GM20000 (cell line): ENCODE data around the gene COL5A1.

ENCODE experiments used
- DNase-seq: peaks from one replicate; pipeline ENCODE4 v3.0.0; 2012; ENCODE audit warnings: low spot score
- TF ChIP-seq, protein P1 (sequence below): IDR thresholded peaks from 2 replicates; pipeline ENCODE4 v1.5.1; 2012; ENCODE audit warnings: mild to moderate bottlenecking, control low read depth; ENCODE audit errors: extremely low read depth, missing control alignments

Gene COL5A1

DNA sequence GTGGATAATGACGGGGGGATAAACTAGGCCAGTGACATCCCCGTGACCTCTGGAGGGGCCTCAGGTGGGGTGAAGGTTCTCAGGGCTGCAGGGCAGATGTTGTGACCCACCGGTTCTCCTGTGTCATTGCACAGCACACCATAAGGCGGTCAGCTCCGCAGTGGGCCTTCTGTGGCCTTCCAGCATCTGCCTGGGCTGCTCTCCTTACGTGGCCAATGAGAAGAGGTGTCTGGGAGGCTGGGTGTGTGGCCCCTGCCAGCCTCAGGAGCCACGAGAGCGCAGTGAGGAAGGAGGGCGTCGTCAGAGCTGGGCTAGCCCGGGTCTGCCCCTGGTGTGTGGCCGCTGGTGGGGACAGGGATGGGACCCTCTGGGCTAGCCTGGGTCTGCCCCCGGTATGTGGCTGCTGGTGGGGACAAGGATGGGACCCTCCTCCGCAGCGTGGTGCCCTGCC is 48.7 kb downstream of the COL5A1 start:
- TF ChIP-seq, protein P1, sequence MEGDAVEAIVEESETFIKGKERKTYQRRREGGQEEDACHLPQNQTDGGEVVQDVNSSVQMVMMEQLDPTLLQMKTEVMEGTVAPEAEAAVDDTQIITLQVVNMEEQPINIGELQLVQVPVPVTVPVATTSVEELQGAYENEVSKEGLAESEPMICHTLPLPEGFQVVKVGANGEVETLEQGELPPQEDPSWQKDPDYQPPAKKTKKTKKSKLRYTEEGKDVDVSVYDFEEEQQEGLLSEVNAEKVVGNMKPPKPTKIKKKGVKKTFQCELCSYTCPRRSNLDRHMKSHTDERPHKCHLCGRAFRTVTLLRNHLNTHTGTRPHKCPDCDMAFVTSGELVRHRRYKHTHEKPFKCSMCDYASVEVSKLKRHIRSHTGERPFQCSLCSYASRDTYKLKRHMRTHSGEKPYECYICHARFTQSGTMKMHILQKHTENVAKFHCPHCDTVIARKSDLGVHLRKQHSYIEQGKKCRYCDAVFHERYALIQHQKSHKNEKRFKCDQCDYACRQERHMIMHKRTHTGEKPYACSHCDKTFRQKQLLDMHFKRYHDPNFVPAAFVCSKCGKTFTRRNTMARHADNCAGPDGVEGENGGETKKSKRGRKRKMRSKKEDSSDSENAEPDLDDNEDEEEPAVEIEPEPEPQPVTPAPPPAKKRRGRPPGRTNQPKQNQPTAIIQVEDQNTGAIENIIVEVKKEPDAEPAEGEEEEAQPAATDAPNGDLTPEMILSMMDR = no peak
- no peak for DNase-seq

DNA sequence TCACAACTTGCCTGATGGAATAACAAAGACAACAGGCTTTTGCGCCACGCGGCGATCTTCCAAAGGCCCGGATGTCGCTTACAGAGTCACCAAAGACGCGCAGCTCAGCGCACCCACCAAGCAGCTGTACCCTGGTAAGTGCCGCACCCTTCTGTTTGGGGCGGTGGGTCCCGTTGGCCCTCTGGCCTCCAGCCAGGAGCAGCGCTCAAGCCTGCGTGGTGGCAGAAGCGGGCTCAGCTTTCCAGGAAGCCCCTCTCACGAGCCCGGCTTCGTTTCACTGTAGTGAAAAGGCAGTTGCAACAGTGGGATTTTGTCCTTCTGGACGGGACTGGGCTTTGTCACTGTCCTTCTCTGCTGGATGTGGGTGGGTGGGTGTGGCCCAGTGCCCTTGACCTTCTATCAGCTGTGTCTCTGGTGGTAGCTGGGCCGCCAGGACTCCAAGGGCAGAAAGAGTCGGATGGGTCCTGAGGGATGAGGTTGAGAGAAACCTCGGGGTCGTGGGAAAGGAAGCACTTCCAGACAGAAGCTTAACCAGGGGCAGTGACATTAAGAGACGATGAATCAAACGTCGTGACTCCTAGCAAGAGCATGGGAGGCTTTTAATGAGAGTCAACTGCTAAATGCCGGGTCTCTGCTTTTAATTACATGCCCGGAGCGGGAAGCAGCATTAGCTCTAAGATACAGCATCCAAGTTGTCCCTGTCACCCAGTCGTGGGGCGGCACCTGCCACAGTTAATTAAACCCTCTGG is 49.5 kb downstream of the COL5A1 start:
- TF ChIP-seq, protein P1 = no peak
- no peak for DNase-seq

DNA sequence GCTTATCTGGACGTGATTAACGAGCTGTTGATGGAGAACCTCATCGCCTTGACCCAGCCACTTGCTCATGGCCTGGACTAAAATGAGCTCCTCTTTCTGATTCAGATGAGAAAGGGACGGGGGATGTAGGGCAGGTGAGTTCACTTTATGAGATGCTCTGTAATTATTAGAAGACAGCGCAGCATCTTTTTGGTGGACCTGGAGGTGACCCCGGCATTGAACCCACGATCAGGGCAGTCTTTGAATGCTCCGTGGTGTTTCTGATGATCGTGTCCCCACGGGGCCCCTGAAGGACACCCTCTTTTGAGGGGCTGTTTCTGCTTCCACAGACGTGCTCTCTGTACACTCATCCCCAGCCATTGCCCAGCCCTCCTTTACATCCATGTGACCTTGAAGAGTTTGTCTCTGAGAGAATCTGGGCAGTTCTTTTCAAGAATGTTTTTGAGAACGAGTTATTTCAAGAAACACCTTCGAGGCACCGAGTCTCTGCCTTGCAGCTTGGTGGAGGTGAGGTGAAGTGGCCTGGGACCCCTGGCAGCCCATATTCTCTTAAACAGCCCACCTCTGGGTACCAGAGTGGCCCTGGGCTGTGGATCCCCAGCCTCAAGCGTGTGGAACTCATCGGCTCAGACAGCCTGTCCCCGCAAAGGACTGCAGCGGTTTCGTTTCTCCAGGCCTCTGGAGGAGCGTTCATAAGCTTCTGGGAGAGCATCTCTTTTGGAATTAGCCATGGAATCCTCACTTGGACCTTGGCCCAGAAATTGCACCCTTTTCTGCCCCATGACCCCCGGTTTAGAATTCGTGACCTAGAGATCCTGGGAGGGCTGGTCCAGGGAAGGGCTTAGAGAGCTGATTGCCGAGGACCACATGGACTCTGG is 50.3 kb downstream of the COL5A1 start:
- TF ChIP-seq, protein P1 = no peak
- no peak for DNase-seq

DNA sequence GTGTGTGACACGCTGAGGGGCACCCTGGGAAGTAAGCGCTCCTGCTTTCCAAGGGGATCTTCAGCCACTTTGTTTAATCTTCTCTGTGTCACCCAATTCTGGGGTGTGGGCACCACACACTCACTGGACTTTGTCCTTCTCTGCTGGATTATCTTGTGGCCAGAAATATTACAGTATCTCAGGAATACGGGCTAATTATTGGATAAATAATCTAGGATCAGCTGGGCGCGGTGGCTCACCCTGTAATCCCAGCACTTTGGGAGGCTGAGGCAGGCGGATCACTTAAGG is 50.9 kb downstream of the COL5A1 start:
- TF ChIP-seq, protein P1 = no peak
- DNase-seq = no peak

DNA sequence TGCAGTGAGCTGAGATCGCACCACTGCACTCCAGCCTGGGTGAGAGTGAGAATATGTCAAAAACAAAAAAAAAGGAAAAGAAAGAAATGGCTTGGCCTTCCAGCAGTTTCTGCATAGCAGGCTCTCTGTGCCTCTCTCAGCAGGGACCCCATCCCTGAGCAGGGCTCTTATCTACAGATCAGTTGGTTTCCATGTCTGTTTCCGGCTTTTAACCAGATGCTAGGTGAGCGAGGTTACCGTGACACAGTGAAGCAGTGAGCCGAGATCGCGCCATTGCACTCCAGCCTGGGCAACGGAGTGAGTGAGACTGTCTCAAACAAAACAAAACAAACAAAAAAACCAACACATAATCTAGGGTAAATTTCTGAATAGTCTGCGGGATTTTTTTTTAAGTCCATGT is 51.4 kb downstream of the COL5A1 start:
- no peak for DNase-seq
- TF ChIP-seq, protein P1 = no peak

DNA sequence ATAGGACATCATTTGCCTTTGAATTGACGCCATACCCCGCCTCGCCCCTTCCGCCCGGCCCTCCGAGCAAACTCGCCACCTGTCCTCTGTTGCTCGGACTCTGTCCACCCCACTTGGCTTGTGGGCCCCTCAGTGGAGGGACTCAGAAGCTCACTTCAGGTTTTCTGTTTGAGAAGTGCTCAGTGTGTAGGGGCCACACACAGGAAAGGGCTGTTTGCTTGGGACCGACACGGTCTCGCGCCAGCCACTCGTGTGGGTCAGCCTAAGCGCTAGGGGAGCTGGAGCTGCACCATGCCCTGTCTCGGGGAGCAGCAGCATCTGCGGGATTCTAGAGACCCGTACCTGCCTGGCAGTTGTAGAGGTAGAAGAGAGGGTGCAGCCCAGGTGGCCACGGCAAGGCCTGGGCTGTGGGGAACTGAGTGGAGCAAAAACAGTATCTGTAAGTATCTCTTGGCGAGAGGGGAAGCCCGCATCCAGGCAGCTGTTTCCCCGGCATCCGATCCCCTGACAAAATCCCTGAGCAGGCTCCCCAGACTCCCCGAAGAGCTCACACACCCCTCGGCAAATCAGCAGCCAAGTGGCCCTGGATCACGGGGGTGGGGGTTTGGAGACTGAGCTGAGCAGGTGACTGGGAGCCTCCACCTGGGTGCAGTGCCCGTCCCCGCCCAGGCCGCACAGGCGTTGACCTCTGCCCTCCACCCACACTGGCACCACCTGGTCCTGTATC is 52.2 kb downstream of the COL5A1 start:
- TF ChIP-seq, protein P1 = no peak
- DNase-seq = no peak

DNA sequence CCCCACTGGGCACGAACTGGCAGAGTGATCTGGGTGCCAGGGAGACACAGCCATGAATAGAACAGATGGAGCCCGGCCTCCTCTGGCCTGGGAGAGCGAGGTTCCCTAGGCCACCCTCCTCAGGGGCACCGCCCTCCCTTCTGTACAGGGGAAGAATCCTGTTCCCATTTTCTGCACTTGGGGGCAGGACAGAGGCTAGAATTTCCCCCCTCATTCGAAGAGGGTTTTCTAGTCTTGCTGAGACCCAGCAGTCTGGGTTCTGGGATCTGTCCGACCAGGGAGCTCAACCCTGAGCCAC is 52.7 kb downstream of the COL5A1 start:
- TF ChIP-seq, protein P1 = no peak
- no peak for DNase-seq
